Activated CD4-positive, alpha-beta T cell treated with anti-CD3 and anti-CD28 coated beads for 36 hours (primary cell): ENCODE measurements around the gene SWAP70. TPM values are rescaled to one million over a fixed set of nuclear protein-coding genes. Genes with fewer than 3 reads are reported as not detected.

Source experiments
- ATAC-seq: fragments of 200-7000 bp; cut with Tn5 transposase; one replicate; pipeline ENCODE4 v1.10.0; 2021; ENCODE audit warnings: mild to moderate bottlenecking, moderate library complexity
- CTCF ChIA-PET: fragments of 350-600 bp; sonication (Branson Sonifier 250); formaldehyde crosslinking; loops from one replicate; lab custom pipeline; 2021; ENCODE audit warnings: antibody characterized with exemption; lab: Charles Lee
- POLR2A ChIA-PET: fragments of 350-600 bp; sonication (Branson Sonifier 250); formaldehyde crosslinking; loops from one replicate; lab custom pipeline; 2021; ENCODE audit warnings: antibody characterized with exemption, inconsistent platforms; lab: Charles Lee
- DNase-seq: peaks from one replicate; pipeline ENCODE4 v3.0.0-alpha.2; 2020
- H3K27ac Mint-ChIP-seq: one replicate; pipeline ENCODE4 v1.8.0; 2021; ENCODE audit warnings: mixed read lengths
- H3K27me3 Mint-ChIP-seq: one replicate; pipeline ENCODE4 v1.8.0; 2021; ENCODE audit warnings: mixed read lengths
- H3K36me3 Mint-ChIP-seq: one replicate; pipeline ENCODE4 v1.8.0; 2021; ENCODE audit warnings: low read depth, mixed read lengths
- H3K4me1 Mint-ChIP-seq: one replicate; pipeline ENCODE4 v1.8.0; 2021; ENCODE audit warnings: mixed read lengths
- H3K4me3 Mint-ChIP-seq: one replicate; pipeline ENCODE4 v1.8.0; 2021; ENCODE audit warnings: mild to moderate bottlenecking, moderate library complexity, mixed read lengths
- H3K9me3 Mint-ChIP-seq: one replicate; pipeline ENCODE4 v1.8.0; 2021; ENCODE audit warnings: low read depth, mixed read lengths
- intact Hi-C, 2 experiments: fragments of 100-400 bp; cut with DNase I in 1 of 2; cut with micrococcal nuclease in 1 of 2; formaldehyde crosslinking; loops; one replicate each; pipeline versions ENCODE4 v1.14.2 to v1.15.1; 2022 to 2024; cut with DNase I, micrococcal nuclease
- total RNA-seq, 2 experiments: library from RNA; stranded (reverse); gene quantifications; one replicate each; pipeline ENCODE4 v1.2.3, GENCODE V29; 2021

Gene SWAP70
- total RNA-seq, 2 experiments from 2014 or later: 7.5 to 9.7 TPM

- Mint-ChIP-seq H3K27me3 (no peaks in the 10 kb centered on the region), H3K36me3 (peaks cover 3% of the 10 kb centered on the region), H3K27ac (peak overlapping the region; percentile 98), H3K9me3 (no peaks in the 10 kb centered on the region), H3K4me3 (peak overlapping the region; percentile 86), H3K4me1 (peaks cover 48% of the 10 kb centered on the region)
- no peak for ATAC-seq
- ChIA-PET POLR2A (interaction anchor here (0.6 to 1.4 kb wide), 4 partner anchors 146 to 300 kb away, joined by 3 to 5 read pairs (median 4); partner anchors contain the start of genes WEE1 and ZNF143), CTCF (interaction anchor here (0.9 to 3.7 kb wide), 11 partner anchors 12 to 548 kb away, joined by 3 to 31 read pairs (median 5); partner anchors contain the start of gene WEE1)
- DNase-seq: peak; percentile 21
- intact Hi-C loops: no loop called here
Measured at GRCh38 chr11:9760193-9760575, 96.3 kb downstream of the SWAP70 start.

- CTCF ChIA-PET: interaction anchor here (0.7 to 1.0 kb wide), 3 partner anchors 16 to 1072 kb away, joined by 3 to 4 read pairs (median 3); no protein-coding TSS in a partner anchor
- peaks cover 3% of the 10 kb centered on the region for H3K36me3 Mint-ChIP-seq
Measured at GRCh38 chr11:9761441-9761945, 97.6 kb downstream of the SWAP70 start.

GRCh38 chr11:9762531-9762930, 98.7 kb downstream of the SWAP70 start:
- DNase-seq (no peak), ATAC-seq (no peak)
- Mint-ChIP-seq H3K4me3 (no peak overlapping the region), H3K27ac (no peak overlapping the region), H3K9me3 (no peaks in the 10 kb centered on the region), H3K4me1 (peaks cover 36% of the 10 kb centered on the region), H3K36me3 (peaks cover 7% of the 10 kb centered on the region), H3K27me3 (no peaks in the 10 kb centered on the region)
- intact Hi-C loops: no loop called here
- ChIA-PET CTCF (interaction anchor here (0.6 to 1.6 kb wide), 2 partner anchors 14 to 227 kb away, joined by 3 to 8 read pairs; no protein-coding TSS in a partner anchor), POLR2A (no interaction called here)

More at GRCh38 chr11:9761441-9761945, 97.6 kb downstream of the SWAP70 start:
- Mint-ChIP-seq H3K4me3 (no peak overlapping the region), H3K9me3 (no peaks in the 10 kb centered on the region), H3K27ac (no peak overlapping the region), H3K27me3 (no peaks in the 10 kb centered on the region), H3K4me1 (peaks cover 43% of the 10 kb centered on the region)
- ATAC-seq (no peak), DNase-seq (no peak)
- POLR2A ChIA-PET: no interaction called here
- intact Hi-C loops: no loop called here

GRCh38 chr11:9763301-9763700, 99.4 kb downstream of the SWAP70 start:
- ChIA-PET POLR2A (no interaction called here), CTCF (interaction anchor here (1.6 kb wide), 1 partner anchor 15 kb away, joined by 8 read pairs; no protein-coding TSS in a partner anchor)
- no peak overlapping the region for H3K27ac Mint-ChIP-seq
- H3K9me3 Mint-ChIP-seq: no peaks in the 10 kb centered on the region
- H3K36me3 Mint-ChIP-seq: peaks cover 7% of the 10 kb centered on the region
- DNase-seq: no peak
- H3K4me3 Mint-ChIP-seq: no peak overlapping the region
- intact Hi-C loops: no loop called here
- no peak for ATAC-seq
- peaks cover 31% of the 10 kb centered on the region for H3K4me1 Mint-ChIP-seq
- no peaks in the 10 kb centered on the region for H3K27me3 Mint-ChIP-seq

- DNase-seq: no peak
- H3K4me3 Mint-ChIP-seq: no peak overlapping the region
- H3K36me3 Mint-ChIP-seq: peaks cover 14% of the 10 kb centered on the region
- ATAC-seq: no peak
- no peaks in the 10 kb centered on the region for H3K27me3 Mint-ChIP-seq
- no peaks in the 10 kb centered on the region for H3K9me3 Mint-ChIP-seq
- intact Hi-C loops: no loop called here
- POLR2A ChIA-PET: no interaction called here
- peaks cover 16% of the 10 kb centered on the region for H3K4me1 Mint-ChIP-seq
- CTCF ChIA-PET: interaction anchor here (0.5 kb wide), 1 partner anchor 516 kb away, joined by 3 read pairs; no protein-coding TSS in a partner anchor
- H3K27ac Mint-ChIP-seq: peak overlapping the region; percentile 45
Measured at GRCh38 chr11:9765320-9766101, 101.6 kb downstream of the SWAP70 start.

GRCh38 chr11:9769621-9770020, 105.7 kb downstream of the SWAP70 start:
- intact Hi-C loops: no loop called here
- ChIA-PET POLR2A (no interaction called here), CTCF (no interaction called here)
- no peak overlapping the region for H3K27ac Mint-ChIP-seq
- no peaks in the 10 kb centered on the region for H3K27me3 Mint-ChIP-seq
- peaks cover 16% of the 10 kb centered on the region for H3K36me3 Mint-ChIP-seq
- DNase-seq (no peak), ATAC-seq (no peak)
- H3K4me3 Mint-ChIP-seq: no peak overlapping the region
- H3K9me3 Mint-ChIP-seq: no peaks in the 10 kb centered on the region
- H3K4me1 Mint-ChIP-seq: no peaks in the 10 kb centered on the region

GRCh38 chr11:9771071-9771511, 107.2 kb downstream of the SWAP70 start:
- Mint-ChIP-seq H3K4me1 (no peaks in the 10 kb centered on the region), H3K36me3 (peaks cover 16% of the 10 kb centered on the region), H3K27me3 (no peaks in the 10 kb centered on the region), H3K4me3 (no peak overlapping the region), H3K9me3 (no peaks in the 10 kb centered on the region), H3K27ac (no peak overlapping the region)
- ATAC-seq (no peak), DNase-seq (no peak)
- CTCF ChIA-PET: no interaction called here
- intact Hi-C loops: no loop called here
- POLR2A ChIA-PET: no interaction called here

- Mint-ChIP-seq H3K36me3 (peaks cover 12% of the 10 kb centered on the region), H3K4me3 (no peak overlapping the region), H3K9me3 (no peaks in the 10 kb centered on the region), H3K27ac (no peak overlapping the region), H3K27me3 (no peaks in the 10 kb centered on the region), H3K4me1 (no peaks in the 10 kb centered on the region)
- ChIA-PET POLR2A (no interaction called here), CTCF (no interaction called here)
- DNase-seq: no peak
- no peak for ATAC-seq
- intact Hi-C loops: no loop called here
Measured at GRCh38 chr11:9772218-9772617, 108.3 kb downstream of the SWAP70 start.

- DNase-seq: no peak
- no peaks in the 10 kb centered on the region for H3K4me1 Mint-ChIP-seq
- no peak for ATAC-seq
- peaks cover 15% of the 10 kb centered on the region for H3K36me3 Mint-ChIP-seq
- no peaks in the 10 kb centered on the region for H3K27me3 Mint-ChIP-seq
- H3K4me3 Mint-ChIP-seq: no peak overlapping the region
- no peaks in the 10 kb centered on the region for H3K9me3 Mint-ChIP-seq
- ChIA-PET POLR2A (no interaction called here), CTCF (no interaction called here)
- intact Hi-C loops: no loop called here
- H3K27ac Mint-ChIP-seq: no peak overlapping the region
Measured at GRCh38 chr11:9773524-9773923, 109.6 kb downstream of the SWAP70 start.

- DNase-seq: no peak
- ChIA-PET CTCF (no interaction called here), POLR2A (no interaction called here)
- Mint-ChIP-seq H3K27me3 (no peaks in the 10 kb centered on the region), H3K36me3 (peaks cover 15% of the 10 kb centered on the region), H3K4me1 (no peaks in the 10 kb centered on the region), H3K4me3 (no peak overlapping the region), H3K9me3 (no peaks in the 10 kb centered on the region), H3K27ac (no peak overlapping the region)
- intact Hi-C loops: no loop called here
- ATAC-seq: no peak
Measured at GRCh38 chr11:9774109-9774508, 110.2 kb downstream of the SWAP70 start.

GRCh38 chr11:9774591-9775397, 110.9 kb downstream of the SWAP70 start:
- ChIA-PET CTCF (no interaction called here), POLR2A (no interaction called here)
- intact Hi-C loops: no loop called here
- Mint-ChIP-seq H3K36me3 (peaks cover 14% of the 10 kb centered on the region), H3K4me3 (no peak overlapping the region), H3K4me1 (no peaks in the 10 kb centered on the region), H3K9me3 (no peaks in the 10 kb centered on the region), H3K27me3 (no peaks in the 10 kb centered on the region), H3K27ac (no peak overlapping the region)
- DNase-seq (no peak), ATAC-seq (no peak)
